ENCODE measurements around the gene ADCYAP1R1. TPM values are rescaled to one million over a fixed set of nuclear protein-coding genes. Genes with fewer than 3 reads are reported as not detected.

ADCYAP1R1 gene
- total and polyA plus RNA-seq, 2 donors (not counting 1 experiment from before 2014, with no cell fraction given) = not detected

DNA sequence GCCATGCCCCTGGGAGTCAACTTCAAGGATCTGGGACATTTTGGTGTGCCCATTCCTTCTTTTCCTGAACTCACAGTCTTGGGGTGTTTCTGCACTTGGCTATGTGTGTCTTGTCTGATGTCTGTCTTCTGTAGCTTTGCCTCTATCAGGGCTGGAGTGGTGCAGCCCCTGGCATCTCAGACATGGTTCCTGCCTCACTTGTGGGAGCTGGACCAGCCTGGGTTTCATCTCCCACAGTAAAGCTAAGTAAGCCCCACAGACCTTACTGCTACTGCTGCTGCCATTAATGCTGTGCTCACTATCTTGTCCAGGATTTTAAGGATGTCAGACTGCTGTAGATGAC lies 59.0 kb downstream of the ADCYAP1R1 start:
- CTCF ChIA-PET = no interaction called here
- H4K20me1 ChIP-seq (ENCODE audit: control insufficient read depth, insufficient read depth, low read length, poor library complexity, severe bottlenecking) = no peaks in the 10 kb centered on the region
- no peak overlapping the region for H3K27ac ChIP-seq (ENCODE audit: low read length in 2 of 2)
- Mint-ChIP-seq H3K27me3 (peaks cover 3% of the 10 kb centered on the region), H3K9me3 (ENCODE audit: insufficient read depth) (no peaks in the 10 kb centered on the region), H3K4me1 (no peaks in the 10 kb centered on the region), H3K27ac (no peak overlapping the region), H3K4me3 (no peak overlapping the region)
- H3K4me2 ChIP-seq (replicated peaks; ENCODE audit: low read depth, low read length, poor library complexity, severe bottlenecking) = no peak overlapping the region
- H3K27me3 ChIP-seq (replicated peaks in 1 of 4; ENCODE audit: control extremely low read depth in 1 of 4, control insufficient read depth in 3 of 4, insufficient read depth in 4 of 4, low read length in 3 of 4) = peaks cover 0 to 5% (median 2%) of the 10 kb centered on the region in 4 experiments
- H3K79me2 ChIP-seq (ENCODE audit: control insufficient read depth, insufficient read depth, low read length) = no peaks in the 10 kb centered on the region
- no peak for DNase-seq
- H3K4me3 ChIP-seq (ENCODE audit: control extremely low read depth in 1 of 5, extremely low read depth in 1 of 5, insufficient read depth in 1 of 5, low read depth in 2 of 5, low read length in 4 of 5) = no peak overlapping the region
- ATAC-seq (ENCODE audit: low read depth) = no peak
- H3K9me3 ChIP-seq (ENCODE audit: control extremely low read depth in 1 of 3, control insufficient read depth in 2 of 3, insufficient read depth in 1 of 3, low read length in 2 of 3) = peaks cover 0 to 3% (median 0%) of the 10 kb centered on the region in 3 donors
- H3K9ac ChIP-seq (ENCODE audit: low read length) = no peak overlapping the region
- no peaks in the 10 kb centered on the region for H3K4me1 ChIP-seq (ENCODE audit: control insufficient read depth in 2 of 2, insufficient read depth in 2 of 2, low read length in 2 of 2)
- intact Hi-C loops (cut with micrococcal nuclease) = no loop called here
- H2AFZ ChIP-seq (ENCODE audit: insufficient read depth, low read depth, low read length, poor library complexity, severe bottlenecking) = no peak overlapping the region
- no peaks in the 10 kb centered on the region for H3K36me3 ChIP-seq (replicated peaks in 1 of 2; ENCODE audit: control extremely low read depth in 1 of 2, control insufficient read depth in 1 of 2, extremely low read depth in 1 of 2, insufficient read depth in 2 of 2, low read length in 1 of 2)
- POLR2A ChIA-PET = no interaction called here
- TF ChIP-seq, protein P1, sequence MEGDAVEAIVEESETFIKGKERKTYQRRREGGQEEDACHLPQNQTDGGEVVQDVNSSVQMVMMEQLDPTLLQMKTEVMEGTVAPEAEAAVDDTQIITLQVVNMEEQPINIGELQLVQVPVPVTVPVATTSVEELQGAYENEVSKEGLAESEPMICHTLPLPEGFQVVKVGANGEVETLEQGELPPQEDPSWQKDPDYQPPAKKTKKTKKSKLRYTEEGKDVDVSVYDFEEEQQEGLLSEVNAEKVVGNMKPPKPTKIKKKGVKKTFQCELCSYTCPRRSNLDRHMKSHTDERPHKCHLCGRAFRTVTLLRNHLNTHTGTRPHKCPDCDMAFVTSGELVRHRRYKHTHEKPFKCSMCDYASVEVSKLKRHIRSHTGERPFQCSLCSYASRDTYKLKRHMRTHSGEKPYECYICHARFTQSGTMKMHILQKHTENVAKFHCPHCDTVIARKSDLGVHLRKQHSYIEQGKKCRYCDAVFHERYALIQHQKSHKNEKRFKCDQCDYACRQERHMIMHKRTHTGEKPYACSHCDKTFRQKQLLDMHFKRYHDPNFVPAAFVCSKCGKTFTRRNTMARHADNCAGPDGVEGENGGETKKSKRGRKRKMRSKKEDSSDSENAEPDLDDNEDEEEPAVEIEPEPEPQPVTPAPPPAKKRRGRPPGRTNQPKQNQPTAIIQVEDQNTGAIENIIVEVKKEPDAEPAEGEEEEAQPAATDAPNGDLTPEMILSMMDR (IDR thresholded peaks at IDR 0.05) = no peak
- TF ChIP-seq EZH2 (IDR thresholded peaks at IDR 0.05; ENCODE audit: borderline replicate concordance, insufficient read depth, low read depth, low read length, poor library complexity, severe bottlenecking) = no peak

DNA sequence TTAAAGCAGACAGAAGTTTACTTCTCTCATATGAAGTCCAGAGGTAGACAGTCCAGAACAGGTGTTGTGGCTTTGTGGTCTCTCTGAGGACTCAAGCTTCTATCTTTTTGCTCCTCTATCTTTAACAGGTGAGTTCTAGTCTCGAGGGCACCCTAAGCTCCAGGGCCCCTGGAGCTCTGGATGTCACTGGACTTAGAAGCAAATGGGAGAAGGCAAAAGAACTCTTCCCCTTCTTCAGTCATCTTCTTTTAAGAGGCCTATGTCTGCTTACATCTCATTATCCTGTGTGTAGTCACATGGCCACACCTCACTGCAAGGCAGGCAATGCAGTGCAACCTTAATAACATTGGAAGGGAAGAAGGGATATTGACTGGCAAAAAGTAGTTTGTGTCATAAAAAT lies 61.6 kb downstream of the ADCYAP1R1 start:
- H3K36me3 ChIP-seq (replicated peaks in 1 of 2; ENCODE audit: control extremely low read depth in 1 of 2, control insufficient read depth in 1 of 2, extremely low read depth in 1 of 2, insufficient read depth in 2 of 2, low read length in 1 of 2) = no peaks in the 10 kb centered on the region
- H3K27me3 Mint-ChIP-seq = peaks cover 7% of the 10 kb centered on the region
- ATAC-seq (ENCODE audit: low read depth) = no peak
- intact Hi-C loops (cut with micrococcal nuclease) = no loop called here
- H3K27me3 ChIP-seq (replicated peaks in 1 of 4; ENCODE audit: control extremely low read depth in 1 of 4, control insufficient read depth in 3 of 4, insufficient read depth in 4 of 4, low read length in 3 of 4) = peaks cover 0 to 5% (median 2%) of the 10 kb centered on the region in 4 experiments
- CTCF ChIA-PET = interaction anchor here (0.6 kb wide), 1 partner anchor 9 kb away, joined by 3 read pairs; no protein-coding TSS in a partner anchor
- H3K4me3 ChIP-seq (ENCODE audit: control extremely low read depth in 1 of 5, extremely low read depth in 1 of 5, insufficient read depth in 1 of 5, low read depth in 2 of 5, low read length in 4 of 5) = no peak overlapping the region
- H2AFZ ChIP-seq (ENCODE audit: insufficient read depth, low read depth, low read length, poor library complexity, severe bottlenecking) = no peak overlapping the region
- H3K27ac ChIP-seq (ENCODE audit: low read length in 2 of 2) = no peak overlapping the region
- no peaks in the 10 kb centered on the region for H3K9me3 ChIP-seq (ENCODE audit: control extremely low read depth in 1 of 3, control insufficient read depth in 2 of 3, insufficient read depth in 1 of 3, low read length in 2 of 3)
- H3K9me3 Mint-ChIP-seq (ENCODE audit: insufficient read depth) = no peaks in the 10 kb centered on the region
- 14% methylated on average over 1 of the region's 1 CpG for WGBS (ENCODE audit: insufficient coverage)
- no peak overlapping the region for H3K9ac ChIP-seq (ENCODE audit: low read length)
- H3K79me2 ChIP-seq (ENCODE audit: control insufficient read depth, insufficient read depth, low read length) = no peaks in the 10 kb centered on the region
- DNase-seq = no peak
- no peaks in the 10 kb centered on the region for H3K4me1 ChIP-seq (ENCODE audit: control insufficient read depth in 2 of 2, insufficient read depth in 2 of 2, low read length in 2 of 2)
- TF ChIP-seq, protein P1 (IDR thresholded peaks at IDR 0.05) = no peak
- H3K27ac Mint-ChIP-seq = no peak overlapping the region
- no peaks in the 10 kb centered on the region for H4K20me1 ChIP-seq (ENCODE audit: control insufficient read depth, insufficient read depth, low read length, poor library complexity, severe bottlenecking)
- H3K4me2 ChIP-seq (replicated peaks; ENCODE audit: low read depth, low read length, poor library complexity, severe bottlenecking) = no peak overlapping the region
- no peak overlapping the region for H3K4me3 Mint-ChIP-seq
- H3K4me1 Mint-ChIP-seq = no peaks in the 10 kb centered on the region
- POLR2A ChIA-PET = no interaction called here
